ENCODE data around the gene NAV2.

NAV2 gene

GRCh38 chr11:20021212-20021611 lies 308.6 kb downstream of the NAV2 start (continued):
- TF ChIP-seq ARNTL (CRISPR knock-in tag; IDR thresholded peaks at IDR 0.05; ENCODE audit: borderline replicate concordance, low read depth) (no peak), ZFP3 (CRISPR knock-in tag; IDR thresholded peaks at IDR 0.05) (no peak), TCF4 (CRISPR knock-in tag; IDR thresholded peaks at IDR 0.05; ENCODE audit: borderline replicate concordance) (no peak)

GRCh38 chr11:20021771-20022362 lies 309.2 kb downstream of the NAV2 start:
- TF ChIP-seq ZNF70 (CRISPR knock-in tag; IDR thresholded peaks at IDR 0.05) (no peak), RARB (CRISPR knock-in tag; IDR thresholded peaks at IDR 0.05) (no peak), POU6F1 (CRISPR knock-in tag; IDR thresholded peaks at IDR 0.05; ENCODE audit: borderline replicate concordance, low read depth) (no peak), CSDC2 (CRISPR knock-in tag; IDR thresholded peaks at IDR 0.05) (no peak), ZFP30 (CRISPR knock-in tag; IDR thresholded peaks at IDR 0.05) (no peak), SNAI2 (CRISPR knock-in tag; IDR thresholded peaks at IDR 0.05) (no peak), TOX (CRISPR knock-in tag; IDR thresholded peaks at IDR 0.05; ENCODE audit: borderline replicate concordance) (no peak), ARNTL (CRISPR knock-in tag; IDR thresholded peaks at IDR 0.05; ENCODE audit: borderline replicate concordance, low read depth) (no peak), ZNF565 (CRISPR knock-in tag; conservative IDR thresholded peaks at IDR 0.05; ENCODE audit: low read depth) (no peak), CSRNP3 (CRISPR knock-in tag; IDR thresholded peaks at IDR 0.05) (no peak)
- ATAC-seq: peak; percentile 4; the same call in 2 of the 3 replicates

GRCh38 chr11:20022363-20023081 lies 309.9 kb downstream of the NAV2 start:
- ATAC-seq: peak; percentile 64
- no peak for TF ChIP-seq SNAI2 (CRISPR knock-in tag; IDR thresholded peaks at IDR 0.05)
- no peak for TF ChIP-seq CREB5 (CRISPR knock-in tag; IDR thresholded peaks at IDR 0.05; ENCODE audit: low read depth)
- no peak for TF ChIP-seq PATZ1 (CRISPR knock-in tag; IDR thresholded peaks at IDR 0.05; ENCODE audit: borderline replicate concordance)
- TF ChIP-seq ESRRG (CRISPR knock-in tag; IDR thresholded peaks at IDR 0.05): no peak
- TF ChIP-seq ZNF8 (CRISPR knock-in tag; IDR thresholded peaks at IDR 0.05): no peak
- no peak for TF ChIP-seq ISL1 (CRISPR knock-in tag; IDR thresholded peaks at IDR 0.05)
- no peak for TF ChIP-seq ZNF565 (CRISPR knock-in tag; conservative IDR thresholded peaks at IDR 0.05; ENCODE audit: low read depth)
- TF ChIP-seq CSRNP3 (CRISPR knock-in tag; IDR thresholded peaks at IDR 0.05): no peak
- no peak for TF ChIP-seq RARB (CRISPR knock-in tag; IDR thresholded peaks at IDR 0.05)
- no peak for TF ChIP-seq ZNF70 (CRISPR knock-in tag; IDR thresholded peaks at IDR 0.05)
- TF ChIP-seq POU6F1 (CRISPR knock-in tag; IDR thresholded peaks at IDR 0.05; ENCODE audit: borderline replicate concordance, low read depth): no peak
- no peak for TF ChIP-seq ZFP3 (CRISPR knock-in tag; IDR thresholded peaks at IDR 0.05)
- TF ChIP-seq BACH2 (CRISPR knock-in tag; IDR thresholded peaks at IDR 0.05; ENCODE audit: borderline replicate concordance): no peak

Data from SK-N-SH treated with all-trans-retinoic acid at 6 μM for 48 hours (cell line).